GM23338 (cell line): ENCODE data around the gene MAPT. TPM values are rescaled to one million over a fixed set of nuclear protein-coding genes. Genes with fewer than 3 reads are reported as not detected.
A peak's percentile ranks its signal among the peaks of the same experiment; 100 is the strongest.

Experiments
- ATAC-seq: fragments of 200-7000 bp; cut with Tn5 transposase; 3 replicates; pipeline ENCODE4 v1.9.1; 2020
- DNase-seq: peaks from one replicate; pipeline ENCODE4 v3.0.0-alpha.2; 2015; ENCODE audit warnings: low spot score
- H2AFZ ChIP-seq: fragments of 200-600 bp; sonication (generic); 2 replicates; pipeline ENCODE4 v1.8.0; 2016; ENCODE audit warnings: antibody characterized with exemption, mild to moderate bottlenecking, moderate library complexity
- H3F3A ChIP-seq: fragments of 200-600 bp; sonication (generic); replicated peaks from 2 replicates; pipeline ENCODE4 v1.8.0; 2017; ENCODE audit warnings: antibody characterized with exemption, mixed run types, low read depth
- H3K27ac ChIP-seq: fragments of 200-600 bp; sonication (generic); 2 replicates; pipeline ENCODE4 v1.6.1; 2016; ENCODE audit warnings: low read depth
- H3K27me3 ChIP-seq: fragments of 200-600 bp; sonication (generic); 2 replicates; pipeline ENCODE4 v1.8.0; 2016; ENCODE audit warnings: mild to moderate bottlenecking, mixed run types, moderate library complexity; ENCODE audit not compliant: insufficient read depth
- H3K36me3 ChIP-seq: fragments of 200-600 bp; sonication (generic); 2 replicates; pipeline ENCODE4 v1.8.0; 2016; ENCODE audit warnings: mild to moderate bottlenecking; ENCODE audit not compliant: insufficient read depth
- H3K4me1 ChIP-seq: fragments of 200-600 bp; sonication (generic); 2 replicates; pipeline ENCODE4 v1.8.0; 2016; ENCODE audit warnings: mild to moderate bottlenecking, moderate library complexity; ENCODE audit not compliant: insufficient read depth
- H3K4me2 ChIP-seq: fragments of 200-600 bp; sonication (generic); 2 replicates; pipeline ENCODE4 v1.7.1; 2017; ENCODE audit warnings: mixed run types
- H3K4me3 ChIP-seq: fragments of 200-600 bp; sonication (generic); 2 replicates; pipeline ENCODE4 v1.6.1; 2016; ENCODE audit warnings: mixed run types
- H3K79me2 ChIP-seq: fragments of 200-600 bp; sonication (generic); replicated peaks from 2 replicates; pipeline ENCODE4 v1.8.0; 2017; ENCODE audit warnings: mild to moderate bottlenecking; ENCODE audit not compliant: insufficient read depth
- H3K9me2 ChIP-seq: fragments of 200-600 bp; sonication (generic); 2 replicates; pipeline ENCODE4 v1.8.0; 2017; ENCODE audit not compliant: insufficient read depth
- H4K20me1 ChIP-seq: fragments of 200-600 bp; sonication (generic); replicated peaks from 2 replicates; pipeline ENCODE4 v1.8.0; 2017; ENCODE audit warnings: mild to moderate bottlenecking; ENCODE audit not compliant: insufficient read depth
- H3K27ac Mint-ChIP-seq: 2 replicates; pipeline ENCODE4 v1.8.0; 2020; ENCODE audit warnings: inconsistent platforms, mild to moderate bottlenecking, moderate library complexity, mixed read lengths
- H3K27me3 Mint-ChIP-seq: 3 replicates; pipeline ENCODE4 v1.8.0; 2022; ENCODE audit warnings: low read depth, mild to moderate bottlenecking, moderate library complexity, mixed read lengths, inconsistent platforms; ENCODE audit not compliant: insufficient read depth, poor library complexity
- H3K36me3 Mint-ChIP-seq: 3 replicates; pipeline ENCODE4 v1.8.0; 2021; ENCODE audit warnings: low read depth, mild to moderate bottlenecking, inconsistent platforms, moderate library complexity, mixed read lengths
- H3K4me1 Mint-ChIP-seq: 3 replicates; pipeline ENCODE4 v1.8.0; 2020; ENCODE audit warnings: mild to moderate bottlenecking, inconsistent platforms, mixed read lengths
- H3K4me3 Mint-ChIP-seq: 3 replicates; pipeline ENCODE4 v1.8.0; 2021; ENCODE audit warnings: moderate library complexity, mild to moderate bottlenecking, inconsistent platforms, mixed read lengths
- H3K9me3 Mint-ChIP-seq: 3 replicates; pipeline ENCODE4 v1.8.0; 2020; ENCODE audit warnings: moderate library complexity, mild to moderate bottlenecking, inconsistent platforms, mixed read lengths
- ETS1 ChIP-seq: IDR thresholded peaks from 2 replicates; pipeline ENCODE4 v1.6.1; 2016; ENCODE audit warnings: antibody characterized with exemption
- EZH2 ChIP-seq: fragments of 200-600 bp; sonication (generic); IDR thresholded peaks from one replicate; pipeline ENCODE4 v1.8.0; 2017; ENCODE audit warnings: antibody characterized with exemption, mild to moderate bottlenecking, low read depth; ENCODE audit not compliant: unreplicated experiment
- EZH2phosphoT487 ChIP-seq: fragments of 200-600 bp; sonication (generic); IDR thresholded peaks from one replicate; pipeline ENCODE4 v1.8.1; 2018; ENCODE audit warnings: antibody characterized with exemption; ENCODE audit not compliant: unreplicated experiment
- JUNB ChIP-seq: IDR thresholded peaks from one replicate; pipeline ENCODE4 v1.6.1; 2016; ENCODE audit warnings: antibody characterized with exemption; ENCODE audit not compliant: unreplicated experiment
- STAT1 ChIP-seq: IDR thresholded peaks from one replicate; pipeline ENCODE4 v1.6.1; 2016; ENCODE audit warnings: antibody characterized with exemption; ENCODE audit not compliant: unreplicated experiment
- ZNF114 ChIP-seq: fragments of 250-450 bp; sonication (Bioruptor Pico); IDR thresholded peaks from 2 replicates; pipeline ENCODE4 v1.5.0; 2020; ENCODE audit warnings: mild to moderate bottlenecking, moderate library complexity
- ZNF331 ChIP-seq: fragments of 250-450 bp; sonication (Bioruptor Pico); IDR thresholded peaks from 2 replicates; pipeline ENCODE4 v1.5.0; 2020; ENCODE audit warnings: low read depth, mild to moderate bottlenecking, moderate library complexity
- ZNF462 ChIP-seq: fragments of 250-450 bp; sonication (Bioruptor Pico); IDR thresholded peaks from 2 replicates; pipeline ENCODE4 v1.5.0; 2020; ENCODE audit warnings: mild to moderate bottlenecking, moderate library complexity
- polyA plus RNA-seq: library from polyadenylated mRNA; unstranded; fragments of >200 nt; fragmentation: Nextera tagmentation; extraction: Ambion mirVana; gene quantifications from 2 replicates; pipeline ENCODE4 v1.2.1, GENCODE V29; 2016
- total RNA-seq: library from RNA; depleted of rRNA; stranded (reverse); fragments of >200 nt; shearing (Covaris generic); gene quantifications from 2 replicates; pipeline ENCODE4 v1.2.3, GENCODE V29; 2014
- TF ChIP-seq, protein P1 (sequence below), 2 experiments: fragments of 200-600 bp in 1 of 2; sonication (generic) in 1 of 2; conservative IDR thresholded peaks; 2 replicates each; pipeline versions ENCODE4 v1.5.1 to v1.6.1; 2016 to 2017; ENCODE audit warnings: antibody characterized with exemption in 2 of 2, low read depth in 2 of 2, mild to moderate bottlenecking in 2 of 2, moderate library complexity in 1 of 2

Gene MAPT
- total and polyA plus RNA-seq, 2 experiments from 2014 or later, result 1.1 to 2.1 TPM

DNA sequence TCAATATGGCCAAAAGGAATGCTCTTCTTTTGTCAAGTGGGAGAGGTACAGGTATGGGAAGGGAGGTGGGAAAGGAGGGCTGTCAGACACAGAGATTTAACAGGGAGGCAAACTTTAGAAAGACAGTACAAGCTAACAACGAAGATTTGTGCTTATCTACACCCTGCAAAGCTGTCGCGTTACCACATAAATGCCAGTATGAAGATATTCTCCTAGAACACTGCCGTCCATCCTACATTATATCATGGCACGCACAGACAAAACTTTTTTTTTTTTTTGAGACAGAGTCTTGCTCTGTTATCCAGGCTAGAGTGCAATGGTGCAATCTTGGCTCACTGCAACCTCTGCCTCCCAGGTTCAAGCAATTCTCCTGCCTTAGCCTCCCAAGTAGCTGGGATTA, 155.3 kb downstream of the MAPT start (continued):
- TF ChIP-seq, protein P1, sequence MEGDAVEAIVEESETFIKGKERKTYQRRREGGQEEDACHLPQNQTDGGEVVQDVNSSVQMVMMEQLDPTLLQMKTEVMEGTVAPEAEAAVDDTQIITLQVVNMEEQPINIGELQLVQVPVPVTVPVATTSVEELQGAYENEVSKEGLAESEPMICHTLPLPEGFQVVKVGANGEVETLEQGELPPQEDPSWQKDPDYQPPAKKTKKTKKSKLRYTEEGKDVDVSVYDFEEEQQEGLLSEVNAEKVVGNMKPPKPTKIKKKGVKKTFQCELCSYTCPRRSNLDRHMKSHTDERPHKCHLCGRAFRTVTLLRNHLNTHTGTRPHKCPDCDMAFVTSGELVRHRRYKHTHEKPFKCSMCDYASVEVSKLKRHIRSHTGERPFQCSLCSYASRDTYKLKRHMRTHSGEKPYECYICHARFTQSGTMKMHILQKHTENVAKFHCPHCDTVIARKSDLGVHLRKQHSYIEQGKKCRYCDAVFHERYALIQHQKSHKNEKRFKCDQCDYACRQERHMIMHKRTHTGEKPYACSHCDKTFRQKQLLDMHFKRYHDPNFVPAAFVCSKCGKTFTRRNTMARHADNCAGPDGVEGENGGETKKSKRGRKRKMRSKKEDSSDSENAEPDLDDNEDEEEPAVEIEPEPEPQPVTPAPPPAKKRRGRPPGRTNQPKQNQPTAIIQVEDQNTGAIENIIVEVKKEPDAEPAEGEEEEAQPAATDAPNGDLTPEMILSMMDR (conservative IDR thresholded peaks at IDR 0.05; ENCODE audit: low read depth in 2 of 2), result no peak
- TF ChIP-seq EZH2 (no peak), STAT1 (no peak), ZNF462 (CRISPR knock-in tag) (no peak), JUNB (no peak)

GRCh38 chr17:46053911-46054534, 159.7 kb downstream of the MAPT start:
- Histone ChIP-seq H3K79me2 (peaks cover 64% of the 10 kb centered on the region), H3K4me1 (peaks cover 19% of the 10 kb centered on the region), H3F3A (0 out of 2 replicates have a peak, but pooled peaks cover 2% of the 10 kb centered on the region), H3K27me3 (no peaks in the 10 kb centered on the region), H2AFZ (no peak overlapping the region), H3K9me2 (no peaks in the 10 kb centered on the region), H3K4me3 (no peak overlapping the region), H4K20me1 (peaks cover 14% of the 10 kb centered on the region), H3K4me2 (no peak overlapping the region), H3K36me3 (peaks cover 20% of the 10 kb centered on the region; the same call in 1 of the 2 replicates), H3K27ac (no peak overlapping the region)
- H3K4me3 Mint-ChIP-seq, result no peak overlapping the region
- H3K4me1 Mint-ChIP-seq, result peaks cover 27% of the 10 kb centered on the region
- no peaks in the 10 kb centered on the region for H3K9me3 Mint-ChIP-seq
- DNase-seq (no peak), ATAC-seq (no peak)
- H3K27me3 Mint-ChIP-seq, result peaks cover 8% of the 10 kb centered on the region
- peaks cover 59% of the 10 kb centered on the region for H3K36me3 Mint-ChIP-seq
- peak overlapping the region; percentile 34; the same call in 1 of the 2 replicates for H3K27ac Mint-ChIP-seq
- TF ChIP-seq ZNF331 (CRISPR knock-in tag) (no peak), EZH2 (no peak), ETS1 (no peak), STAT1 (no peak), EZH2phosphoT487 (no peak), ZNF114 (CRISPR knock-in tag) (no peak)
